Suprapubic skin (tissue), 4 donors: ENCODE measurements around the gene CDK5RAP3. TPM values are rescaled to one million over a fixed set of nuclear protein-coding genes. Genes with fewer than 3 reads are reported as not detected.
A peak's percentile ranks its signal among the peaks of the same experiment; 100 is the strongest.
"Not testable (repeated sequence)": the region's sequence is repeated elsewhere in the genome, so short reads cannot be mapped to it uniquely, and the experiment has no call there.

ENCODE experiments used
- DNase-seq, 2 donors: peaks; one replicate each; pipeline ENCODE4 v3.0.0-alpha.2; 2019; ENCODE audit warnings: low spot score in 2 of 2
- H3K27ac ChIP-seq: fragments of 200-600 bp; sonication (generic); one replicate; pipeline ENCODE4 v1.5.1; 2019
- H3K27me3 ChIP-seq: fragments of 200-600 bp; sonication (generic); one replicate; pipeline ENCODE4 v1.5.1; 2019
- H3K36me3 ChIP-seq: fragments of 200-600 bp; sonication (generic); one replicate; pipeline ENCODE4 v1.5.1; 2019
- H3K4me1 ChIP-seq: fragments of 200-600 bp; sonication (generic); one replicate; pipeline ENCODE4 v1.5.1; 2019
- H3K4me3 ChIP-seq: fragments of 200-600 bp; sonication (generic); one replicate; pipeline ENCODE4 v1.5.1; 2019; ENCODE audit warnings: mild to moderate bottlenecking
- H3K9me3 ChIP-seq: fragments of 200-600 bp; sonication (generic); one replicate; pipeline ENCODE4 v1.5.1; 2019
- CTCF ChIP-seq, 2 donors: fragments of 200-600 bp in 1 of 2; fragments of 450-650 bp in 1 of 2; sonication (generic) in 1 of 2; IDR thresholded peaks; one replicate each; pipeline ENCODE4 v1.5.1; 2016 to 2019; ENCODE audit warnings: antibody characterized with exemption in 2 of 2, mild to moderate bottlenecking in 1 of 2, moderate library complexity in 1 of 2
- EP300 ChIP-seq: sonication (generic); formaldehyde crosslinking; IDR thresholded peaks from one replicate; pipeline ENCODE4 v1.6.1; 2017; ENCODE audit warnings: antibody characterized with exemption
- POLR2A ChIP-seq, 2 donors: fragments of 450-650 bp; IDR thresholded peaks; one replicate each; pipeline ENCODE4 v1.6.1; 2017; ENCODE audit warnings: antibody characterized with exemption in 2 of 2, mild to moderate bottlenecking in 2 of 2, moderate library complexity in 2 of 2
- POLR2AphosphoS5 ChIP-seq, 3 donors: sonication (generic); formaldehyde crosslinking; IDR thresholded peaks; one replicate each; pipeline ENCODE4 v1.6.1; 2017; ENCODE audit warnings: antibody characterized with exemption in 3 of 3
- WGBS: methylation state at CpG from one replicate; pipeline ENCODE4 v1.1.5; 2018; 5-methylcytosine and 5-hydroxymethylcytosine counted together
- total RNA-seq, 4 donors: library from RNA; depleted of rRNA; stranded (reverse); fragments of >200 nt; gene quantifications; one replicate each; pipeline ENCODE4 v1.1.0, GENCODE V29; 2016

Gene CDK5RAP3
- total RNA-seq, 4 donors from 2014 or later: 100 to 296 (median 142) TPM

- Histone ChIP-seq H3K27ac (no peak overlapping the region), H3K36me3 (peaks cover 18% of the 10 kb centered on the region), H3K4me1 (peaks cover 13% of the 10 kb centered on the region), H3K9me3 (no peaks in the 10 kb centered on the region), H3K4me3 (no peak overlapping the region), H3K27me3 (no peaks in the 10 kb centered on the region)
- DNase-seq: no peak
- no peak for TF ChIP-seq EP300
- TF ChIP-seq POLR2AphosphoS5 (IDR thresholded peaks at IDR 0.05): no peak
- no peak for TF ChIP-seq POLR2A (IDR thresholded peaks at IDR 0.05)
- no peak for TF ChIP-seq CTCF (IDR thresholded peaks at IDR 0.05)
- WGBS: 72% methylated on average over 5 of the region's 5 CpGs
These were observed 15.6 kb downstream of the CDK5RAP3 start for GRCh38 chr17:47986520-47986919.

- WGBS: 37% methylated on average over 14 of the region's 17 CpGs
These were observed 16.4 kb downstream of the CDK5RAP3 start for GRCh38 chr17:47987240-47987835.

GRCh38 chr17:47988445-47988844, 17.5 kb downstream of the CDK5RAP3 start:
- not testable (repeated sequence) for H3K4me3 ChIP-seq, DNase-seq, H3K27ac ChIP-seq, H3K9me3 ChIP-seq, H3K27me3 ChIP-seq, H3K4me1 ChIP-seq, H3K36me3 ChIP-seq
- 88% methylated on average over 1 of the region's 1 CpG for WGBS

More at GRCh38 chr17:47987240-47987835, 16.4 kb downstream of the CDK5RAP3 start:
- Histone ChIP-seq H3K9me3 (no peaks in the 10 kb centered on the region), H3K36me3 (peaks cover 10% of the 10 kb centered on the region), H3K4me1 (peaks cover 13% of the 10 kb centered on the region), H3K27me3 (no peaks in the 10 kb centered on the region), H3K27ac (peak overlapping the region; percentile 15), H3K4me3 (no peak overlapping the region)
- no peak for DNase-seq
- TF ChIP-seq EP300: no peak
- TF ChIP-seq CTCF (IDR thresholded peaks at IDR 0.05): no peak
- TF ChIP-seq POLR2AphosphoS5 (IDR thresholded peaks at IDR 0.05): no peak
- TF ChIP-seq POLR2A (IDR thresholded peaks at IDR 0.05): no peak

- WGBS: 79% methylated on average over 10 of the region's 10 CpGs
- TF ChIP-seq CTCF (IDR thresholded peaks at IDR 0.05): no peak
- TF ChIP-seq EP300: no peak
- TF ChIP-seq POLR2AphosphoS5 (IDR thresholded peaks at IDR 0.05): no peak
- no peak for TF ChIP-seq POLR2A (IDR thresholded peaks at IDR 0.05)
- Histone ChIP-seq H3K27me3 (no peaks in the 10 kb centered on the region), H3K9me3 (no peaks in the 10 kb centered on the region), H3K4me1 (peaks cover 6% of the 10 kb centered on the region), H3K36me3 (no peaks in the 10 kb centered on the region), H3K27ac (no peak overlapping the region), H3K4me3 (no peak overlapping the region)
- DNase-seq: no peak
These were observed 18.2 kb downstream of the CDK5RAP3 start for GRCh38 chr17:47989159-47989558.

GRCh38 chr17:47989700-47990099, 18.8 kb downstream of the CDK5RAP3 start:
- Histone ChIP-seq H3K4me3 (no peak overlapping the region), H3K4me1 (peaks cover 6% of the 10 kb centered on the region), H3K27me3 (no peaks in the 10 kb centered on the region), H3K9me3 (no peaks in the 10 kb centered on the region), H3K36me3 (no peaks in the 10 kb centered on the region), H3K27ac (no peak overlapping the region)
- 78% methylated on average over 1 of the region's 1 CpG for WGBS
- DNase-seq: no peak
- TF ChIP-seq CTCF (IDR thresholded peaks at IDR 0.05): no peak
- no peak for TF ChIP-seq EP300
- TF ChIP-seq POLR2A (IDR thresholded peaks at IDR 0.05): no peak
- no peak for TF ChIP-seq POLR2AphosphoS5 (IDR thresholded peaks at IDR 0.05)
